ENCODE data around the gene ELAVL2.

DNA sequence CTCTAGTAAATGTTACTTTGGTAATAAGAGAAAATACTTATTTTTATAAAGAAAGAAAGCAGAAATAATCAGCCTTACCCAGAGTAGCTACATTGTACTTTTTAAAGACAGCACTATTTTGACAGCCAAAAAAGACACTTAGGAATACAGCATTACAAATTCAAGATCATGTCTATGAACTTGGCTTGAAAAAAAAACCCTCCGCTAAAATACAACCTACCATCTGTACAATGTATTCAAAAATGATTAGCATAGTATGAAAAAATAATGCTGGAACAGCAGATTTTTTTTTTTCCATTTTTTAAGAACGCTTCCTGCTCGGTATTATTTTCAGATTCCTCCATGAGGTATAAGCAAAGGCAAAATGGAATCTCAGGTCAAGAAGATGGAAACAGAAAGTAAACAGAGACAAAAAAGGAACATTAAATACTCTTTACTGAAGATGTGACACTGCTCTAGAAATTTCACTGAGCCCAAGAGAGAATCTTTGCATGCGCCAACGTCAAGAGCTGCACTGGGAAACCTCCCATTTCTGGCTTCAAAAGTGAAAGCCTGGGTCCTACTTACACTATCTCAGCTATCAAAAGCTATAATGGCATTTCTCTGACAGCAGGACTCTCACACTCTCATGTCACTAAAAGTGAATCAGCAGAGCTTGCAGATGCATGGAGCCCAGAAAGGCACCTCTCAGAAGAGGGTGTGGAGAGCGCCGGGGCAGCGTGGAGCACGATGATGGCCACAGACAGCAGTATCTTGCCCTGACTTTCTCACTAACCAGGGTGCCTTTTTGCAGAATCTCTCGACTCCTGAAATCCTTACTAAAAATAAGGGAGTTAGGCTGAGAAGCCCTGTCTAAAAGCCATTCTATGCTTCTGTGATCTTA lies 167.4 kb downstream of the ELAVL2 start:
- TF ChIP-seq BACH2 (CRISPR knock-in tag; IDR thresholded peaks at IDR 0.05; ENCODE audit: borderline replicate concordance) (no peak), CSDC2 (CRISPR knock-in tag; IDR thresholded peaks at IDR 0.05) (no peak), ZNF70 (CRISPR knock-in tag; IDR thresholded peaks at IDR 0.05) (no peak)
